ENCODE data around the gene CLMP.

GRCh38 chr11:123151366-123151765 is 43.7 kb downstream of the CLMP start:
- no peak for TF ChIP-seq CTCF (IDR thresholded peaks at IDR 0.05 in 2 of 3, conservative IDR thresholded peaks at IDR 0.05 in 1 of 3; ENCODE audit: insufficient read depth in 2 of 3, low read depth in 1 of 3, low read length in 3 of 3)
- TF ChIP-seq USF2 (CRISPR knock-in tag; IDR thresholded peaks at IDR 0.05) = no peak
- no peak for TF ChIP-seq POLR2AphosphoS5 (IDR thresholded peaks at IDR 0.05; ENCODE audit: control insufficient read depth, insufficient read depth, low read depth, low read length)
- TF ChIP-seq NFIC (IDR thresholded peaks at IDR 0.05) = no peak
- TF ChIP-seq FOXA3 (CRISPR knock-in tag; conservative IDR thresholded peaks at IDR 0.05 in 1 of 2, IDR thresholded peaks at IDR 0.05 in 1 of 2) = no peak
- no peak for TF ChIP-seq CREM (IDR thresholded peaks at IDR 0.05; ENCODE audit: low read depth)
- no peak for TF ChIP-seq SIN3A (IDR thresholded peaks at IDR 0.05; ENCODE audit: borderline replicate concordance in 2 of 2, control insufficient read depth in 1 of 2, low read depth in 2 of 2, low read length in 2 of 2)
- TF ChIP-seq ZNF347 (CRISPR knock-in tag; IDR thresholded peaks at IDR 0.05; ENCODE audit: low read depth) = no peak

All from K562 (cell line).